NCI-H146 treated with DMSO at 0.1 percent for 48 hours (cell line): ENCODE measurements around the gene TRAF2.

ENCODE experiments used
- DNase-seq: peaks from one replicate; lab custom pipeline; 2025; ENCODE audit not compliant: unreplicated experiment; lab: John Stamatoyannopoulos, UW

Gene TRAF2

DNA sequence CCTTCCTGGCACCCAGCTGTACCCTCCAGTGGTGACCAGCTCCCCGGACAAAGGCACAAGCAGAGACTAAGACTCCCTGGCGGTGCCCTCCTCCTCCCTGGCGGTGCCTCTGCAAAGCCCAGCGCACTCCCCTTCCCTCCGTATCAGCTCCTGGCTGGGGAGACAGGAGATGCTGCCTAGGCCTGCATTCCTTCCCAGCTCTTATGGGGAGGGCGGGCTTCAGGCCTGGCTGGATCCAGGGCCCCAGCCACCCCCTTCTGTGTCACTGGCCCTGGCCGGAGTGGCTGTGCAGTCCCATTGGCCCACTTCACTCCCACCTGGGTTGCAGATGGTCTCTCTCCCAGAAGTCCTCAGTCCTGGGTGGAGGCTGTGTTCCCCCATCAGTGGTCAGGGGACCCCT, 72.2 kb downstream of the TRAF2 start:
- DNase-seq: no peak

- no peak for DNase-seq
These were observed 72.9 kb downstream of the TRAF2 start for GRCh38 chr9:136958898-136959850.

DNA sequence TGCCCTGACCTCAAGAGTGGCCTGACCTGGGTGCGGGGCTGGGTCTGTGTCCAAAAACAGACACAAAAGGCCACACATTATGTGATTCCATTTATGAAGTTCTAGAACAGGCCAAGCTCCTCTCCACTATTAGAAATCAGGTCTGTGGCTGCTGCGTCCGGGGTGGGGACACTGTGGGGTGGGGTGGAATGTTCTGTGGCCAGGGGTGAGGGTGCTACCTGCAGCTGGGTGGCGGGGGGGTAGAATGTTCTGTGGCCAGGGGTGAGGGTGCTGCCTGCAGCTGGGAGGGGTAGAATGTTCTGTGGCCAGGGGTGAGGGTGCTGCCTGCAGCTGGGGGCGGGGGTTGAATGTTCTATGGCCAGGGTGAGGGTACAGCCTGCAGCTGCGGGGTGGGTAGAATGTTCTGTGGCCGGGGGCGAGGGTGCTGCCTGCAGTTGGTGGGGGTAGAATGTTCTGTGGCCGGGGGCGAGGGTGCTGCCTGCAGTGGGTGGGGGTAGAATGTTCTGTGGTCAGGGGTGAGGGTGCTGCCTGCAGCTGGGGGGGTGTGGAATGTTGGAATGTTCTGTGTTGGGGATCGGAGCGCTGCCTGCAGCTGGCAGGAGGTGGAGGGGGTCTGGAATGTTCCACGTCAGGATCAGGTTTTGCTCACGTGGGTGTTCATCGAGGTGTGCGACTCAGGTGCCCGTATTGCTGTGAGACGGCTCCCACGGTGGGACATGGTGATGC, 74.1 kb downstream of the TRAF2 start:
- no peak for DNase-seq

GRCh38 chr9:136960938-136961275, 74.6 kb downstream of the TRAF2 start:
- no peak for DNase-seq

DNA sequence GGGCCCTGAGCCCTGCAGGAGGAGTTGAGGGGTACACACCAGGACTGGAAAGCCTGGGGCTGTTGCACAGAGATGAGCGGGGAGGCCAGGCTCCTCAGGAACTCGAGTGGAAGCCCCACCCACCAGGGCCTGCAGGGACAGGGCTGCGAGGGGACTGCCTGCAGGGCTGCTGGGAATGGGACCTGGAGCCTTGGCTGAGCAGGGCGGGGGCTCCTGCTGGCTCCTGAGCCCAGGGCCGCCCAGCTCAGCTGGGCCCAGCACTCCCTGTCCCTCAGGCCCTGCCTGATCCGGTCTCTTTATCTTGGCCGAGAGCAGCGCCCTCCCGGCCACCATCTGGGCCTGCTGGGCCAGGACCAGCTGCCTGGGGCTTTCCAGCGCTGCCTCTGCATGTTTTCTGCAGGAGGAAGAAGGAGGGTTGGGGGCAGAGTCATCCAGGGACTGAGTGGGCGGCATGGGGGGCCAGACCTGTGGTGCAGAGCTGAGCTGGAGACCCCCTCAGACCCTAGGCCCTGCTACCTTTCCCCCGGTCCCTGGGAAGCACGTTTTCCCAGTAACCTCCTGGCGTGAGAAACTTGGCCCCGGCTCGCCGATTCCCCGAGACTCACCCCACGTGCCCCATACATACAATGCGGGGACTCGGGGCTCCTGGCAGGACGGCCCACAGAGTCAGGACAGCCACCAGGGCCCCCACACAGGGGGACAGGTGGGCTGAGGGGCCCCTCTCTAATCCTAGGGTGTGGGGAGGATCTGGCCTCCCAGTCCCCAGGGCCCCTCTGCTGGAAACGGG, 75.2 kb downstream of the TRAF2 start:
- DNase-seq: no peak

DNA sequence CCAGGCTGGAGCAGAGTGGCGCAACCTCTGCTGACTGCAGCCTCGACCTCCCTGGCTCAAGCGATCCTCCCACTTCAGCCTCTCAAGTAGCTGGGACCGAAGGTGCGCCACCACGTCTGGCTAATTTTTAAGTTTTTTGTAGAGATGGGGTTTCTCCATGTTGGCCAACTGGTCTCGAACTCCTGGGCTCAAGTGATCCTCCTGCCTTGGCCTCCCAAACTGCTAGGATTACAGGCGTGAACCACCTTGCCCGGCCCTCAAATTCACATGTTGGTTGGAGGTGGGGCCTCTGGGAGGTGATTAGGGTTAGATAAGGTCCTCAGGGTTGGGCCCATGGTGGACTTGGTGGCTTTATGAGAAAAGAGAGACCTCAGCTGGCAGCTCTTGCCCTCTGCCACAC, 75.8 kb downstream of the TRAF2 start:
- DNase-seq: no peak

- DNase-seq: no peak
These were observed 76.5 kb downstream of the TRAF2 start for GRCh38 chr9:136962701-136963248.

DNA sequence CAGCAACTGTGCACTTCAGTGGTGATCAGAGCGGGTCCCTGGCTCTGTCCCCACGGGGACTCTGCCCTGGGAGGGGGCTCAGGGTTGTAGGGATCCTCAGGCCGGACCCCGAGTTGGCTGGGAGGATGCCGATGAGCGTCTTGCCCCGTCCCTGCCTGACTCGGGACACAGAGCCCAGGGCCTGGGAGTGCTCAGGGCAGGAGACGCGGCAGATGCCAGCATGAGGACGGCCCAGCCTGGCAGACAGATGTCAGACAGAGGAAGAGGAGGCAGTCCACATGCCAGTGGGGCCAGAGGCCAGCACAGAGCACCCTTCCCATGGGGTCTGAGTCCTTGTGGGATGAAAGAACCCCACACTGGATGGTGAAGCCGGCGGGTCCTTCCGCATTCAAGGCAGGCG, 77.0 kb downstream of the TRAF2 start:
- DNase-seq: no peak

- DNase-seq: no peak
These were observed 77.4 kb downstream of the TRAF2 start for GRCh38 chr9:136963751-136964150.

DNA sequence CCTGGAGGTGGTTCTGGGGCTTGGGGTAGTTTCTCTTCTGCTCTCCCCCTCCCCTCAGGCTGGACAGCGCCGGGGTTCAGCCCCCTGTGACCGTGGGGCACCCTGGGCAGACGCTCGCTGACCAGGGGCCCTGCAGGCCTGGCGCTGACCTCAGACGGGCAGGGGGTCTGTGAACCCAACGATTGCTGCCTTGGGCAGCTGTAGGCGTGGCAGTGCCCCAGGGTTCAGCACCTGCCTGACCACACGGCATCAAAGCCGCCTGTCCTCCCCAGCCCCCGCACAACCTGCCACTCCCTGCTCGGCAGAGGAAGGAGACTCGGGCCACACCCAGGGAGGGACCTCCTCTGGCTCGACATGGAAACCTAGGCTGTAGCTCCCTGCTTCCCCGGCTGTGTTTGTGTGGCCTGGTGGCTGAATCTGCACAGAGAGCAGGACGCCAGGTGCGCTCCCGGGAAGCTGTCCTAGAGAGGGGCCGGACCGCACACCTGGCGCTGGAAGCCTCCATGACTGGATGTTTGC, 77.9 kb downstream of the TRAF2 start:
- peak; percentile 72 for DNase-seq

GRCh38 chr9:136964833-136965422, 78.6 kb downstream of the TRAF2 start:
- no peak for DNase-seq

DNA sequence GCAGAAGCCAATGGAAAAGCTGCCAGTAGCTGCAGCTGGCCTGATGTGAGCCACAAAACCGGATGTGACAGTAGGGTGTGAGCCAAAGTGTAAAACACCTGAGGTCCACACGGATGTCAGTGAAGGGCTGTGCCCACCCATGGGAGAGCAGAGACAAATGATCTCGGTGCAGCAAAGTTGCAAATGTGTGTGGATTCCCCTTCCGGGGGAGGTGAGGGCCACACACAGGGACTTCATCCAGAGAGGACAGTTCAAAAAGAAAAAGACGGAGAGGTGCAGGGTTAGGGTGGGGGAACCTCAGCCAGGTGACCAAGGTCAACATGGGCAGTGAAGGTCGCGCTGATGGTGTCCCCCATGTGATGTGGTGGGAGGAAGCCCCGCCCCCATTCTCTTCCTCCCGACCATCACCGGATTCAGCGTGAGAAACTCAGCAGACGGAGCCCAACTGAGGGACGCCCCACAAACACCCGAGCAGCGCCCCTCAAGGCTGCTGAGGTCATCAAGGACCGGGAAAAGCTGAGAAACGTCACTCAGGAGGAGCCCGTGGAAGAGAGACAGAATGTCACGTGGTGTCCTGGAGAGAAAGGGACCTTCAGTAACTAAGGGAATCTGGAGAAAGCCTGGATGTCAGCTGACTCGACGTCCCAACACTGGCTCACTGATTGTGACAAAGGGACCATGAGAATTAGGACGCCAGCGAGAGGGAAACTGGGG, 79.6 kb downstream of the TRAF2 start:
- DNase-seq: no peak

GRCh38 chr9:136968333-136969127, 82.2 kb downstream of the TRAF2 start:
- DNase-seq: no peak

DNA sequence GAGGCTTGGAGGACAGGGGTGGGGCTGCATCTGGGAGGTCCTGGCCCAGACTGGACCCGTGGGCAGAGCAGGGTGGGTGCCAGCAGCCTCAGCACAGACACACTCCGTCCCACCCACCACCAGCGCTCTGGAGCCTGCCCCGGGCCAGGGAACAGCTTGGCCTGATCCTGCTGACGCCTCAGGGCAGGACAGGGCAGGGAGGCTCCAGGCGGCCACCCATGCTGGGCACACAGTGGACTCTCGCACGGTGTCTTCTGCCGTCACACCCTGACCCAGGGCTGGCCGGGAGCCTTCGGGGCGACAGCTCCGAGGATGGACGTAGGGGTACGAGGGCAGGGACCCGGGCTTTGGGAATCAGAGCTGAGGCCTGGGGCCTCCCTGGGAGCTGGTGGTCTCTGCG, 82.8 kb downstream of the TRAF2 start:
- no peak for DNase-seq

- DNase-seq: no peak
These were observed 83.5 kb downstream of the TRAF2 start for GRCh38 chr9:136969774-136970173.

- DNase-seq: no peak
These were observed 84.0 kb downstream of the TRAF2 start for GRCh38 chr9:136970361-136970760.

DNA sequence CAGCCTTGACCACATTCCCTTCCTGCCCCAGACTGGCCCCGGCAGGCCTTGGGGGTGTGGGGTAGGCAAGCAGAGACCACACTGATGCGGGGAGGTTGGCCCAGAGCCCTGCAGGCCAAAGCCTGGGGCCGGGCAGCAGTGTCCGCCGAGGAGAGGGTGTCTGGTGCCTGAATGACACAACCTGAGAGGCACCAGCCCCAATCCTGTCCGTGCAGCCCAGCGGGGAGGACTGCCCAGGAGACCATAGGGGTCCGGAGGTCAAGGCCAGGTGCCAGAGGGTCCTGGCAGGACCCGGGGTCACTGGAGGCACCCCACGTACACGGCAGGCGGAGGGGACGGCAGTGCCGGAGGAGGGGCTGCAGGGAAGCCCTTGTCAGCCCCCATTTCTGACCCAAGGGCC, 85.4 kb downstream of the TRAF2 start:
- no peak for DNase-seq

- DNase-seq: no peak
These were observed 86.0 kb downstream of the TRAF2 start for GRCh38 chr9:136972335-136972734.

DNA sequence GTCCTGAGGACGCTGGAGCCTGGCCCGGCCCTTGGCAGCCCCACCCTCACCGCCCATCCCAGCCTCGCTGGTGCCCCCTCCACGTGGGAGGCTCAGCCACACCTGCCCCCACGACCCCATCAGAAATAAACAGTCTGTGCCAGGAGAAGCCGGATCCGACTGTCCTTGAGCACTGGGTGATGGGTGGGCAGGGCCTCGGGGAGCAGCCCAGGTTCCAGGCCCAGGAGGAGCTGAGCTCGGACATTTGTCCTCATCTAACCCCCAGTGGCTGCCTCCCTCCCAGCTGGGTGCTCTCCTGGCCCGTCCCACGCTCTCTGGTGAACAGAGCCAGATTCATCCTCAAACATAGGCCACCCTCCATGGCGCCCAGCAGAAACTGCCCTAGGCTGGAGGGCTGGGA, 86.4 kb downstream of the TRAF2 start:
- no peak for DNase-seq
